CD4-positive, alpha-beta T cell (primary cell): ENCODE measurements around the gene HMOX1. TPM values are rescaled to one million over a fixed set of nuclear protein-coding genes. Genes with fewer than 3 reads are reported as not detected.

Experiments used
- ATAC-seq: fragments of 200-7000 bp; cut with Tn5 transposase; one replicate; pipeline ENCODE4 v1.10.0; 2022; ENCODE audit warnings: mild to moderate bottlenecking; ENCODE audit not compliant: poor library complexity
- CTCF ChIA-PET: fragments of 350-600 bp; sonication (Branson Sonifier 250); formaldehyde crosslinking; loops from one replicate; lab custom pipeline; 2021; ENCODE audit warnings: antibody characterized with exemption, inconsistent platforms; lab: Charles Lee
- POLR2A ChIA-PET: fragments of 350-600 bp; sonication (Branson Sonifier 250); formaldehyde crosslinking; loops from one replicate; lab custom pipeline; 2021; ENCODE audit warnings: antibody characterized with exemption, inconsistent platforms; lab: Charles Lee
- DNase-seq, 14 experiments: peaks; one replicate each; pipeline ENCODE4 v3.0.0-alpha.2; 2013 to 2020; ENCODE audit warnings: mixed read lengths in 2 of 14
- H3K27ac ChIP-seq, 2 donors: one replicate each; pipeline versions ENCODE4 v1.5.1 to v1.7.0; 2013; ENCODE audit warnings: low read length in 2 of 2, low read depth in 1 of 2, mild to moderate bottlenecking in 1 of 2
- H3K27me3 ChIP-seq, 2 experiments: 1 replicate in 1 of 2; 2 replicates in 1 of 2; pipeline versions ENCODE4 v1.6.1 to v1.7.0; 2013; ENCODE audit warnings: low read length in 2 of 2, control low read depth in 1 of 2, mild to moderate bottlenecking in 1 of 2, moderate library complexity in 1 of 2; ENCODE audit not compliant: insufficient read depth in 2 of 2, control insufficient read depth in 1 of 2
- H3K36me3 ChIP-seq: one replicate; pipeline ENCODE4 v1.6.1; 2013; ENCODE audit warnings: low read length, control low read depth; ENCODE audit not compliant: insufficient read depth
- H3K4me1 ChIP-seq: one replicate; pipeline ENCODE4 v1.6.1; 2013; ENCODE audit warnings: low read length, control low read depth; ENCODE audit not compliant: insufficient read depth
- H3K4me3 ChIP-seq: one replicate; pipeline ENCODE4 v1.5.1; 2013; ENCODE audit warnings: mild to moderate bottlenecking, low read length, moderate library complexity
- H3K9me3 ChIP-seq, 2 experiments: 1 replicate in 1 of 2; 2 replicates in 1 of 2; pipeline versions ENCODE4 v1.6.1 to v1.7.0; 2013; ENCODE audit warnings: low read length in 2 of 2, mild to moderate bottlenecking in 2 of 2, control low read depth in 1 of 2, moderate library complexity in 1 of 2; ENCODE audit not compliant: control insufficient read depth in 1 of 2, insufficient read depth in 1 of 2
- H3K27ac Mint-ChIP-seq: one replicate; pipeline ENCODE4 v1.8.0; 2020; ENCODE audit warnings: mixed read lengths
- H3K27me3 Mint-ChIP-seq: one replicate; pipeline ENCODE4 v1.8.0; 2021; ENCODE audit warnings: mixed read lengths
- H3K36me3 Mint-ChIP-seq: one replicate; pipeline ENCODE4 v1.8.0; 2021; ENCODE audit warnings: low read depth, mixed read lengths
- H3K4me1 Mint-ChIP-seq: one replicate; pipeline ENCODE4 v1.8.0; 2021; ENCODE audit warnings: low read depth, mixed read lengths
- H3K4me3 Mint-ChIP-seq: one replicate; pipeline ENCODE4 v1.8.0; 2020; ENCODE audit warnings: mild to moderate bottlenecking, mixed read lengths
- H3K9me3 Mint-ChIP-seq: one replicate; pipeline ENCODE4 v1.8.0; 2020; ENCODE audit warnings: mixed read lengths
- intact Hi-C, 2 experiments: fragments of 100-400 bp; cut with DNase I in 1 of 2; cut with micrococcal nuclease in 1 of 2; formaldehyde crosslinking; loops; one replicate each; pipeline versions ENCODE4 v1.15.1 to v1.9.0; 2023 to 2025; cut with DNase I, micrococcal nuclease
- total RNA-seq, 174 experiments: library from RNA in 2 of 174; stranded (reverse) in 2 of 174; gene quantifications; one replicate each; pipeline ENCODE4 v1.2.3 and lab custom pipeline; 2021 to 2026
- TF ChIP-seq, protein P1 (sequence below): fragments of 200-600 bp; IDR thresholded peaks from one replicate; pipeline ENCODE4 v1.8.0; 2022; ENCODE audit warnings: antibody characterized with exemption, mild to moderate bottlenecking

HMOX1 gene
- total RNA-seq, 2 experiments from 2014 or later, result 1.1 to 1.5 TPM

GRCh38 chr22:35431483-35432227, 50.8 kb downstream of the HMOX1 start:
- H3K27ac ChIP-seq, result no peak overlapping the region
- intact Hi-C loops, result loop anchor here (2.0 to 5.0 kb wide), 3 partner anchors 191 to 693 kb away; no protein-coding TSS in a partner anchor
- TF ChIP-seq, protein P1, sequence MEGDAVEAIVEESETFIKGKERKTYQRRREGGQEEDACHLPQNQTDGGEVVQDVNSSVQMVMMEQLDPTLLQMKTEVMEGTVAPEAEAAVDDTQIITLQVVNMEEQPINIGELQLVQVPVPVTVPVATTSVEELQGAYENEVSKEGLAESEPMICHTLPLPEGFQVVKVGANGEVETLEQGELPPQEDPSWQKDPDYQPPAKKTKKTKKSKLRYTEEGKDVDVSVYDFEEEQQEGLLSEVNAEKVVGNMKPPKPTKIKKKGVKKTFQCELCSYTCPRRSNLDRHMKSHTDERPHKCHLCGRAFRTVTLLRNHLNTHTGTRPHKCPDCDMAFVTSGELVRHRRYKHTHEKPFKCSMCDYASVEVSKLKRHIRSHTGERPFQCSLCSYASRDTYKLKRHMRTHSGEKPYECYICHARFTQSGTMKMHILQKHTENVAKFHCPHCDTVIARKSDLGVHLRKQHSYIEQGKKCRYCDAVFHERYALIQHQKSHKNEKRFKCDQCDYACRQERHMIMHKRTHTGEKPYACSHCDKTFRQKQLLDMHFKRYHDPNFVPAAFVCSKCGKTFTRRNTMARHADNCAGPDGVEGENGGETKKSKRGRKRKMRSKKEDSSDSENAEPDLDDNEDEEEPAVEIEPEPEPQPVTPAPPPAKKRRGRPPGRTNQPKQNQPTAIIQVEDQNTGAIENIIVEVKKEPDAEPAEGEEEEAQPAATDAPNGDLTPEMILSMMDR, result no peak
- Mint-ChIP-seq H3K9me3 (no peaks in the 10 kb centered on the region), H3K36me3 (peaks cover 31% of the 10 kb centered on the region), H3K27me3 (no peaks in the 10 kb centered on the region), H3K27ac (no peak overlapping the region), H3K4me3 (no peak overlapping the region), H3K4me1 (no peaks in the 10 kb centered on the region)
- ATAC-seq, result no peak
- no peaks in the 10 kb centered on the region for H3K27me3 ChIP-seq
- peaks cover 12 to 17% of the 10 kb centered on the region in 2 experiments for H3K9me3 ChIP-seq
- no peaks in the 10 kb centered on the region for H3K4me1 ChIP-seq
- peaks cover 23% of the 10 kb centered on the region for H3K36me3 ChIP-seq
- H3K4me3 ChIP-seq, result no peak overlapping the region
- POLR2A ChIA-PET, result no interaction called here
- CTCF ChIA-PET, result interaction anchor here (1.7 to 2.0 kb wide), 4 partner anchors 11 to 692 kb away, joined by 6 to 11 read pairs (median 8); no protein-coding TSS in a partner anchor
- no peak for DNase-seq

- ChIA-PET POLR2A (no interaction called here), CTCF (interaction anchor here (2.0 kb wide), 1 partner anchor 11 kb away, joined by 6 read pairs; no protein-coding TSS in a partner anchor)
- intact Hi-C loops, result loop anchor here (5.0 kb wide), 1 partner anchor 490 kb away; no protein-coding TSS in a partner anchor
- H3K9me3 ChIP-seq, result peaks cover 12 to 17% of the 10 kb centered on the region in 2 experiments
- H3K27ac ChIP-seq, result no peak overlapping the region
- H3K36me3 Mint-ChIP-seq, result peaks cover 24% of the 10 kb centered on the region
- H3K9me3 Mint-ChIP-seq, result no peaks in the 10 kb centered on the region
- H3K27ac Mint-ChIP-seq, result no peak overlapping the region
- TF ChIP-seq, protein P1, result no peak
- no peak overlapping the region for H3K4me3 Mint-ChIP-seq
- no peaks in the 10 kb centered on the region for H3K4me1 Mint-ChIP-seq
- peaks cover 23% of the 10 kb centered on the region for H3K36me3 ChIP-seq
- no peaks in the 10 kb centered on the region for H3K27me3 Mint-ChIP-seq
- H3K4me3 ChIP-seq, result no peak overlapping the region
- DNase-seq (no peak), ATAC-seq (no peak)
- H3K4me1 ChIP-seq, result no peaks in the 10 kb centered on the region
- no peaks in the 10 kb centered on the region for H3K27me3 ChIP-seq
These were observed 51.5 kb downstream of the HMOX1 start for GRCh38 chr22:35432228-35432905.

- Histone ChIP-seq H3K36me3 (peaks cover 20% of the 10 kb centered on the region), H3K27me3 (no peaks in the 10 kb centered on the region), H3K4me1 (no peaks in the 10 kb centered on the region), H3K4me3 (no peak overlapping the region), H3K27ac (no peak overlapping the region), H3K9me3 (peaks cover 12 to 17% of the 10 kb centered on the region in 2 experiments)
- no peak for DNase-seq
- TF ChIP-seq, protein P1, result no peak
- intact Hi-C loops, result loop anchor here (5.0 kb wide), 1 partner anchor 488 kb away; no protein-coding TSS in a partner anchor
- Mint-ChIP-seq H3K36me3 (peaks cover 22% of the 10 kb centered on the region), H3K4me3 (no peak overlapping the region), H3K9me3 (no peaks in the 10 kb centered on the region), H3K27ac (no peak overlapping the region), H3K27me3 (no peaks in the 10 kb centered on the region), H3K4me1 (no peaks in the 10 kb centered on the region)
- ATAC-seq, result no peak
- ChIA-PET CTCF (no interaction called here), POLR2A (no interaction called here)
These were observed 53.3 kb downstream of the HMOX1 start for GRCh38 chr22:35434061-35434710.
